ENCODE measurements around the gene RBM12. TPM values are rescaled to one million over a fixed set of nuclear protein-coding genes. Genes with fewer than 3 reads are reported as not detected.

The RBM12 gene
- polyA plus RNA-seq, 1 donor from 2014 or later, result 53.9 TPM

- Histone ChIP-seq H3K27me3 (ENCODE audit: insufficient read depth, low read depth, low read length) (no peaks in the 10 kb centered on the region), H3K4me3 (ENCODE audit: low read length) (peak overlapping the region; percentile 79), H3F3A (ENCODE audit: insufficient read depth, low read length, poor library complexity, severe bottlenecking) (peaks cover 10% of the 10 kb centered on the region), H3K9ac (ENCODE audit: low read length) (peak overlapping the region; percentile 83), H3K36me3 (ENCODE audit: insufficient read depth, low read length) (peaks cover 5% of the 10 kb centered on the region), H2AFZ (ENCODE audit: low read depth, low read length) (no peak overlapping the region), H3K27ac (ENCODE audit: low read length) (peak overlapping the region; percentile 79), H3K9me2 (ENCODE audit: insufficient read depth, low read length) (no peaks in the 10 kb centered on the region), H4K20me1 (ENCODE audit: insufficient read depth) (no peaks in the 10 kb centered on the region), H3K9me3 (ENCODE audit: low read length) (no peaks in the 10 kb centered on the region), H3K79me2 (replicated peaks; ENCODE audit: insufficient read depth, low read length) (peaks cover 14% of the 10 kb centered on the region), H3K4me2 (ENCODE audit: low read length) (peak overlapping the region; percentile 90)
- TF ChIP-seq EZH2 (IDR thresholded peaks at IDR 0.05; ENCODE audit: borderline replicate concordance, insufficient read depth, low read length, poor library complexity, severe bottlenecking), result no peak
- TF ChIP-seq, protein P1, sequence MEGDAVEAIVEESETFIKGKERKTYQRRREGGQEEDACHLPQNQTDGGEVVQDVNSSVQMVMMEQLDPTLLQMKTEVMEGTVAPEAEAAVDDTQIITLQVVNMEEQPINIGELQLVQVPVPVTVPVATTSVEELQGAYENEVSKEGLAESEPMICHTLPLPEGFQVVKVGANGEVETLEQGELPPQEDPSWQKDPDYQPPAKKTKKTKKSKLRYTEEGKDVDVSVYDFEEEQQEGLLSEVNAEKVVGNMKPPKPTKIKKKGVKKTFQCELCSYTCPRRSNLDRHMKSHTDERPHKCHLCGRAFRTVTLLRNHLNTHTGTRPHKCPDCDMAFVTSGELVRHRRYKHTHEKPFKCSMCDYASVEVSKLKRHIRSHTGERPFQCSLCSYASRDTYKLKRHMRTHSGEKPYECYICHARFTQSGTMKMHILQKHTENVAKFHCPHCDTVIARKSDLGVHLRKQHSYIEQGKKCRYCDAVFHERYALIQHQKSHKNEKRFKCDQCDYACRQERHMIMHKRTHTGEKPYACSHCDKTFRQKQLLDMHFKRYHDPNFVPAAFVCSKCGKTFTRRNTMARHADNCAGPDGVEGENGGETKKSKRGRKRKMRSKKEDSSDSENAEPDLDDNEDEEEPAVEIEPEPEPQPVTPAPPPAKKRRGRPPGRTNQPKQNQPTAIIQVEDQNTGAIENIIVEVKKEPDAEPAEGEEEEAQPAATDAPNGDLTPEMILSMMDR (IDR thresholded peaks at IDR 0.05; ENCODE audit: poor library complexity, severe bottlenecking), result no peak
These were observed 33.1 kb upstream of the RBM12 start for GRCh38 chr20:35697696-35698297.

DNA sequence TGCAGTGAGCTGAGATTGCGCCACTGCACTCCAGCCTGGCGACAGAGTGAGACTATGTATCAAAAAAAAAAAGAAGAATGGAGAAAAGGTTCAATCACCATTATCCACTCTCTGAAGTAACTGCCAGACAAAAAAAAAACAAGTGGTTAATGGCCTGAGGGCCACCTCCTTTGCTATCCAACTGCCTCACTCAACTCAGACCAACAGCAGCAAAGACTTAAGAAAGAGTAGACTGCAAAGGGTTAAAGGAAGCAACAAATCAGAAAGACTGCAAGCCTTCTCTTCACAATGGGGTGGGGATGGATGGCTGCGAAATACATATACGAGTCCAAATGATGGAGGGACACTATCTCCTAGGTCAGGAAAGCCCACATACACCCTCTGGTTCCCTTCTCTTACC is 31.3 kb upstream of the RBM12 start:
- TF ChIP-seq, protein P2, sequence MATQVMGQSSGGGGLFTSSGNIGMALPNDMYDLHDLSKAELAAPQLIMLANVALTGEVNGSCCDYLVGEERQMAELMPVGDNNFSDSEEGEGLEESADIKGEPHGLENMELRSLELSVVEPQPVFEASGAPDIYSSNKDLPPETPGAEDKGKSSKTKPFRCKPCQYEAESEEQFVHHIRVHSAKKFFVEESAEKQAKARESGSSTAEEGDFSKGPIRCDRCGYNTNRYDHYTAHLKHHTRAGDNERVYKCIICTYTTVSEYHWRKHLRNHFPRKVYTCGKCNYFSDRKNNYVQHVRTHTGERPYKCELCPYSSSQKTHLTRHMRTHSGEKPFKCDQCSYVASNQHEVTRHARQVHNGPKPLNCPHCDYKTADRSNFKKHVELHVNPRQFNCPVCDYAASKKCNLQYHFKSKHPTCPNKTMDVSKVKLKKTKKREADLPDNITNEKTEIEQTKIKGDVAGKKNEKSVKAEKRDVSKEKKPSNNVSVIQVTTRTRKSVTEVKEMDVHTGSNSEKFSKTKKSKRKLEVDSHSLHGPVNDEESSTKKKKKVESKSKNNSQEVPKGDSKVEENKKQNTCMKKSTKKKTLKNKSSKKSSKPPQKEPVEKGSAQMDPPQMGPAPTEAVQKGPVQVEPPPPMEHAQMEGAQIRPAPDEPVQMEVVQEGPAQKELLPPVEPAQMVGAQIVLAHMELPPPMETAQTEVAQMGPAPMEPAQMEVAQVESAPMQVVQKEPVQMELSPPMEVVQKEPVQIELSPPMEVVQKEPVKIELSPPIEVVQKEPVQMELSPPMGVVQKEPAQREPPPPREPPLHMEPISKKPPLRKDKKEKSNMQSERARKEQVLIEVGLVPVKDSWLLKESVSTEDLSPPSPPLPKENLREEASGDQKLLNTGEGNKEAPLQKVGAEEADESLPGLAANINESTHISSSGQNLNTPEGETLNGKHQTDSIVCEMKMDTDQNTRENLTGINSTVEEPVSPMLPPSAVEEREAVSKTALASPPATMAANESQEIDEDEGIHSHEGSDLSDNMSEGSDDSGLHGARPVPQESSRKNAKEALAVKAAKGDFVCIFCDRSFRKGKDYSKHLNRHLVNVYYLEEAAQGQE (IDR thresholded peaks at IDR 0.05; ENCODE audit: borderline replicate concordance), result no peak
- TF ChIP-seq MXI1 (conservative IDR thresholded peaks at IDR 0.05; ENCODE audit: poor library complexity, severe bottlenecking) (no peak), EP300 (conservative IDR thresholded peaks at IDR 0.05; ENCODE audit: poor library complexity, severe bottlenecking) (no peak), POLR2AphosphoS5 (IDR thresholded peaks at IDR 0.05) (no peak), TAF1 (IDR thresholded peaks at IDR 0.05; ENCODE audit: low read depth) (no peak), EZH2 (IDR thresholded peaks at IDR 0.05; ENCODE audit: borderline replicate concordance, insufficient read depth, low read length, poor library complexity, severe bottlenecking) (no peak), RAD21 (conservative IDR thresholded peaks at IDR 0.05) (no peak), SMC3 (conservative IDR thresholded peaks at IDR 0.05; ENCODE audit: poor library complexity) (no peak)
- TF ChIP-seq, protein P1 (IDR thresholded peaks at IDR 0.05; ENCODE audit: poor library complexity, severe bottlenecking), result no peak
- Histone ChIP-seq H3K9me2 (ENCODE audit: insufficient read depth, low read length) (no peaks in the 10 kb centered on the region), H2AFZ (ENCODE audit: low read depth, low read length) (no peak overlapping the region), H4K20me1 (ENCODE audit: insufficient read depth) (no peaks in the 10 kb centered on the region), H3F3A (ENCODE audit: insufficient read depth, low read length, poor library complexity, severe bottlenecking) (peaks cover 4% of the 10 kb centered on the region), H3K79me2 (replicated peaks; ENCODE audit: insufficient read depth, low read length) (peaks cover 14% of the 10 kb centered on the region), H3K4me2 (ENCODE audit: low read length) (no peak overlapping the region), H3K27me3 (ENCODE audit: insufficient read depth, low read depth, low read length) (no peaks in the 10 kb centered on the region), H3K9me3 (ENCODE audit: low read length) (no peaks in the 10 kb centered on the region), H3K4me3 (ENCODE audit: low read length) (no peak overlapping the region), H3K27ac (ENCODE audit: low read length) (no peak overlapping the region), H3K9ac (ENCODE audit: low read length) (no peak overlapping the region), H3K36me3 (ENCODE audit: insufficient read depth, low read length) (peaks cover under 1% of the 10 kb centered on the region)

All from neural cell (in vitro differentiated cells).